Right ventricle myocardium superior (tissue), 1 donor: ENCODE data around the gene MXD3. TPM values are rescaled to one million over a fixed set of nuclear protein-coding genes. Genes with fewer than 3 reads are reported as not detected.

Experiments used
- ATAC-seq: fragments of 200-7000 bp; cut with Tn5 transposase; one replicate; pipeline ENCODE4 v1.9.1; 2020; ENCODE audit warnings: mild to moderate bottlenecking; ENCODE audit not compliant: poor library complexity
- DNase-seq: peaks from one replicate; pipeline ENCODE4 v3.0.0-alpha.2; 2020
- intact Hi-C: fragments of 100-400 bp; cut with DNase I; formaldehyde crosslinking; loops from one replicate; pipeline ENCODE4 v1.11.2; 2022
- total RNA-seq: library from RNA; stranded (reverse); fragmentation: NEBNext Ultra II Directional; extraction: Animal tissue kit (Norgen Biotek cat#: 25700); gene quantifications from one replicate; pipeline ENCODE4 v1.2.1, GENCODE V29; 2021
- donor health status: DM: no; HTN: yes; CAD: no; lungs with severe emphysema.

The MXD3 gene
- total RNA-seq, 1 donor from 2014 or later, result 2.5 TPM

GRCh38 chr5:177329883-177330282 is 18.2 kb upstream of the MXD3 start:
- ATAC-seq (no peak), DNase-seq (no peak)
- intact Hi-C loops, result no loop called here

- ATAC-seq, result no peak
- intact Hi-C loops, result no loop called here
Measured at GRCh38 chr5:177328545-177329231, 17.0 kb upstream of the MXD3 start.

DNA sequence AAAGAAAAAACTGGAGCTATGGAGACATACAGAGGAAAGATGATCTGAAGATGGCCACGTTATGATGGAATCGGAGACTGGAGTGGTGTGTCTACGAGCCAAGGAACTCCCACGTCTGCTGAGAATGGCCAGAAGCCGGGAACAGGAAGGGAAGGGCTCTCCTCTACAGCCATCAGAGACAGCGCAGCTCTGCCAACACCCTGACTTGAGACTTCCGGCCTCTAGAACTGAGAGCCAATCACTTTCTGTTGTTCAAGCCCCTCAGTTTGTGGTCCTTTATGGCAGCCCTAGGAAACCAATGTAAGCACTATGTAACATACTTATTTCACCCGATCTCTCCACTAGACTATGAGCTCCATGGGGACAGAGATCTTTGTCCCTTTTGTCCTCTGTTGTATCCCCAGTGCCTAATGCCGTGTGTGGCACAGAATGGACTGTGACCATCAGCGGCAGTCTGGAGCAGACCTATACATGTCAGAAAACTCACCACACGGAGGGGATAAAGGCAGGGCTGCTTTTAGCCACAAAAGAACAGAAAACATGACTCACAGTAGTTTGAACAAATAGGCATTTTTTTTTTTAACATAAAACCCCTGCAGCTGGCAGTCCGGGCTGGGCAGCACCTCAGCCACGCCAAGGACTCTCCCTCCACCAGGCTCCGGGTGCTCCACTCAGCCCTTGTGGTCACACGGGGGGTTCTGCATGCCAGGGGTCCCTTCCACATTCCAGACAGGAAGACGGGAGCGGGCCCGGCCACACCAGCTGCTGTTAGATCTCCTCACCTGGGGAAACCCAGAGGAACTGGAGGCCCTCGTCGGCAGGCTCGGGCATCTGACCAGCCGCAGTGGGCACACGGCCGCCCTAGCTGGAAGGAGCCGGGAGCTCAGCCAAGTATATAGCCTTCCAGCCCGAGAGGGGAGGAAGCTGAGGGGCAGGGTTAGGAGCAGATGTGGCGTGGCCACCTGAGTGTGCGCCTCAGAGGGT is 16.1 kb upstream of the MXD3 start:
- ATAC-seq, result peak; percentile 72
- peak; percentile 71 for DNase-seq
- intact Hi-C loops, result no loop called here

More at GRCh38 chr5:177328545-177329231, 17.0 kb upstream of the MXD3 start:
- no peak for DNase-seq

DNA sequence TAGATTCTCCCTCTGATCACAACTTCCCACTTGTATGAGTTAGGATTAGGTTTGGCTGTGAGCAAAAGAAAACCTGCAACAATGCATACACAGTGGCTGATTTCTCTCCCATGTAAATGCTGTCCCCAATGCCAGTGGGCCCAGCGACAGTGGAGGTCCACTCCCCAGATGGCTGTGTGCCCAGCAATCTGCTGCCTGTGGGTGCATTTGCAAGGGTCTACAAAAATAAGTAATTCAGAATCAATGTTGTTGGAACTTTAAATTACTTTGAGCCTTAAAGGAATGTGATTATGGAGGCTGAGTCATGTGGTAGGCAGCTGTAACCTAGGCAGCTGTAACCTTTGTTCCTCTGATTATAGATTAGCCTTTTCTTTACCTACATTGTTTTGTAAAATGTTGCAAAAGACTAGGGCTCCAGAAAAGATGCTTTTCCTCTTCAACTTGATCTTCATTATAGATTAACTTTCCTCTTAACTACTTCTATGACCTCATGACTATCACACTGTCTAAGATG is 14.2 kb upstream of the MXD3 start:
- ATAC-seq, result no peak
- no peak for DNase-seq
- intact Hi-C loops, result no loop called here

DNA sequence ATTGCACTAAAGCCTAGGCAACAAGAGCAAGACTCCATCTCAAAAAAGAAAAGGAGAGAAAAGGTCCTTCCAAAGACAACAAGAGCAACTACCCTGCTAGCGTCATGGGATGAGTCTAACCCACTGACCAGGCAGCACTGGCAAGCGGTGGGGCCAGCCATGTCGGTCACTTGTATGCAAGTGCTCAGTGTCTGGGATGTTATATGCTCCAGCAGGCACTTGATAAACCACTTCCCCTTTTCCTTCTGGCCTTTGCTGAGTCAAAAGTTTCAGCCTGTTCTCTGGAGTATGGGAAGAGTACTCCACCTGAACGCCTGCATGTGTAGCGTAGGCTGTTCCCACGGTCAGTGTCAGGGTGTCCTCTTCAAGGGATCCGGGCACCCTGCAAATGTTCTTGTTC is 9.2 kb upstream of the MXD3 start:
- intact Hi-C loops, result no loop called here
- DNase-seq, result no peak
- no peak for ATAC-seq

DNA sequence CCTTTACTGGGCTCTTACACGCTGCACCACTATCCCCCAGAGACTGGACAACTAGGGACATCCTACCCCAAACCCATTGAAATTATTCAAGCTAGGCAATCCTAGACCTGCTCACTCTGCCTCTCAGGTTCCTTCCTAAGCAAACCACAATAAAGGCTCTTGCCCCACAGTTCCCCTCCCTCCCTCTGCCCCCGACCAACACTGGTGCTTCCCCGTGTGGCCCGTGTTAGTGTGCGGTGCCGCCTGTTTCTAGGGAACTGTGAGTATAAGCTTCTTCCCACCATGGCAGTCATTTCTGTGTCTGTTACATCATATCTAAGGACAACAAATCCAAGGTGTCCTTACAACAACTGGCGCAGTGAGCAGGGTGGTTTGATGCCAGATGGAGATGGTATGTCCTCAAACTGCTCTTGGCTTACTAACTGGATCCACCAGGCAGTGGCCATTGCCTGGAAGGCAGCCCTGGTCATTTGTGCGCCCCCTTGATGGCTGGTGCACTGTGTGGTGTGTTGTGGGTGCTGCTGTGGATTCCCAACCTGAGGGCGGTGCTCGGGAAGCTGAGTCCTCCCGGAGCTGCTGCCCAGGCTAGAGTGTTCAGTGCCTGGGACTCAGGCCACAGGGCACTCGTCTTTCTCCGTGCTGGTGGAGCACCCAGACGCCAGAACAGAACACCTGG is 8.4 kb upstream of the MXD3 start:
- DNase-seq (no peak), ATAC-seq (no peak)
- intact Hi-C loops, result no loop called here

DNA sequence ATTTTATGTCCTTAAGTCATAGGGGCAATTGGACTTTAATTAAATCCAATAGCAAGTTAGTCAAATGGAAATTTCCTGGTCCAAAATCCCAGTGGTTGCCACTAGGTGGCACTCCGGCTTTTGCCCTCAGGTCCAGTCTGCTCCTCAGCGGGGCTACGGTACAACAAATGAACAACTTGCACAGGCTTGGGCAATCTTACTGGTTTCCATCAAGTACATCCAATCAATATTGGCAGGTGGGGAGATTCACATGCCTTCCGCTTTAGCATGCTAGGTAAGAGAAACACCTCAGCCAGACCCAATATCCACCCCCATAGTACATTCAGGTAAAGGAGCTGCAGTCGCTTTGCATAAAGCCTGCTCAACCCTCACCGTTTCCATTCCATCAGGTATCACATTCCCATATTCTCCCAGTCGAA is 6.3 kb upstream of the MXD3 start:
- peak; percentile 79 for DNase-seq
- peak; percentile 69 for ATAC-seq
- intact Hi-C loops, result no loop called here

DNA sequence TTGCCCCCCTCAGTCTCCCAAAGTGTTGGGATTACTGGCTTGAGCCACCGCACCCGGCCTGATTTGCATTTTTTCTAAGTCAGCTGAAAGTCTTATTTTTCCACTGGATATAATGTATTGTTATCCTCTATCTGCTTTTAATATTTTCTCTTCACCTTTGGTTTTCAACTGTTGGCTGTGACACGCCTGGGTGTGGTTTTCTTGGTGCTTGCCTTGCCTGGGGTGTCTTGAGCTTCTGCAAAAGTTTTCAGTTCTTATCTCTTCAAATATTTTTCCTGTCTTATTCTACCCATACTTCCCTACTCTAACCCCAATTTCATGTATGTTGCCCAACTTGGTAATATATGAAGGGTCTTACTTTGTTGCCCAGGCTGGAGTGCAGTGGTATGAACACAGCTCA is 4.3 kb upstream of the MXD3 start:
- no peak for ATAC-seq

GRCh38 chr5:177315411-177315810 is 3.7 kb upstream of the MXD3 start:
- intact Hi-C loops, result no loop called here
- DNase-seq (no peak), ATAC-seq (no peak)

More for the DNA sequence above, 4.3 kb upstream of the MXD3 start:
- no peak for DNase-seq
- intact Hi-C loops, result no loop called here

- no peak for DNase-seq
- intact Hi-C loops, result no loop called here
- ATAC-seq, result no peak
Measured at GRCh38 chr5:177314376-177315342, 3.0 kb upstream of the MXD3 start.

DNA sequence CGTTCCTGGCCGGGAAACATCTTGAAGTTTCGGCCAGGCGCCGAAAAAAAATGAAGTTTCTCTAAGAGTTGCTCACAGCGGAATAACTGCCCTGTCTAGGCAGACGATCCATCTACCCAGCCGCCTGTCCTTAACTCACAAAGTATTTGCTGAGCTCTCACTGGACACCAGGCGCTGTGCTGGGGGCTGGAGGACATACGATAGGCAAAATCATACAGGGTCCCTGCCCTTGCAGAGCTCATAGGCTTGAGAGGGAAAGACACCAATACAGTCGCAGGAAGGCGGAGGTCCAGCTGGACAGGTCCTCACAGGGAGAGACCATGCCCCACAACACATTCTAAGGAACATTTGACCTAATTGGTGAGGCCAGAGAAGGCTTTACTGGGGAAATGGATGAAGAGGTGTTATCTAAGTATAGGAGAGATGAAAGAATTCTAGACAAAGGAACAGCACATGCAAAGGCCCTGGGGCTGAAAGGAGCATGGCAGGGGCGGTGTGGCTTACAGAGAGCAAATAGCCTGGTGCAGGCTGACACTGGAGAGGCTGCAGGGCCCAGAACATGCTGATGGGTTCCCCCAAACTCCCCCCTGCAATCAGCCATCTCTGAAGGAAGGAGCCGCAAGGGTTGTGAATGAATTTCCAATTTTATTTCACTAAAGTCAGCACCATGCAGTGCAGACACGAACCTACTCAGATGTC is 2.0 kb upstream of the MXD3 start:
- no peak for ATAC-seq
- intact Hi-C loops, result no loop called here
- DNase-seq, result no peak

DNA sequence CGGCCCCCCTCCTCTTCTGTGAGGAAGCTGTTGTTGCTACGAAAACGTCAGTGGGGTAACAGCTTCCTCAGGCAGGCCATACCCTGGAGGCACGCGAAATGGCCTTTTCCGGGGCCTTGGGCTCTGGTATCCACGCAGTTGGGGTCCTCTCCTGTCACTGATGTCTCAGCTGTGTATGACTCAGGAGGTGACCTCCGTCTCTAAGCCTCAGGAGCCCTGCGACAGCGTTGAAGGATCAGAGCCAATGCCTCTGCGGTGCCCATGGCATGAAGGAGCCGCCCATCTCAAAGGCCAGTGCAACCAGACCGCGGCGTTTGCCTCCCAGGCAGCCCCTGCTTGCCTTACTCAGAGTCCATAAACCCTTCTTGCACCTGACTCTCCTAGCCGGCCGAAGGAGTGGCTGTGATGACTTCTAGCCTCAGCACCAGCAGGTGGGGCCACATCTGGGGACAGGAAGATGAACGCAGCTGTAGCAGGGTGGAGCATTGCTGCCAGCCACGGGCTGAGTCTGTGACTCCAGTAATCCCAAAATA is 1.0 kb upstream of the MXD3 start:
- ATAC-seq (no peak), DNase-seq (no peak)
- intact Hi-C loops, result no loop called here

DNA sequence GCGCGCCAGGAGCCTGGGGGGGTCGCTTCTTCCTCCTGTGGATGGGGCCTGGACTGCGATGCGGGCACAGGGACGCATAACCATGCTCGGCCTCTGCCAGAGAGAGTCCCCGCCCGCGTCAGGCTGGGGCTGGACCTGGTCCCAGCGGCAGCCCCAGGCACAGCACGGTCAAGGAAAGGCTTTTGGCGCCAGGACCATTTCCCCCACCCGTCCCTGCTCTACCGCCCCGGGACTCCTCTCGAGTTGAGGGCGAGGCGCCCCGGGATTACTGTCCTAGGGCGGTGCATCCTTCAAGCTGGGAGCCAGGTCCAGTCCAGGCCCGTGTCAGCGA is 341 bp downstream of the MXD3 start:
- intact Hi-C loops, result no loop called here
- ATAC-seq (peak; percentile 1), DNase-seq (no peak)

- intact Hi-C loops, result no loop called here
- DNase-seq (no peak), ATAC-seq (no peak)
Measured at GRCh38 chr5:177310757-177311391, 824 bp downstream of the MXD3 start.

- no peak for ATAC-seq
- DNase-seq, result no peak
- intact Hi-C loops, result no loop called here
Measured at GRCh38 chr5:177310332-177310731, 1.4 kb downstream of the MXD3 start.

DNA sequence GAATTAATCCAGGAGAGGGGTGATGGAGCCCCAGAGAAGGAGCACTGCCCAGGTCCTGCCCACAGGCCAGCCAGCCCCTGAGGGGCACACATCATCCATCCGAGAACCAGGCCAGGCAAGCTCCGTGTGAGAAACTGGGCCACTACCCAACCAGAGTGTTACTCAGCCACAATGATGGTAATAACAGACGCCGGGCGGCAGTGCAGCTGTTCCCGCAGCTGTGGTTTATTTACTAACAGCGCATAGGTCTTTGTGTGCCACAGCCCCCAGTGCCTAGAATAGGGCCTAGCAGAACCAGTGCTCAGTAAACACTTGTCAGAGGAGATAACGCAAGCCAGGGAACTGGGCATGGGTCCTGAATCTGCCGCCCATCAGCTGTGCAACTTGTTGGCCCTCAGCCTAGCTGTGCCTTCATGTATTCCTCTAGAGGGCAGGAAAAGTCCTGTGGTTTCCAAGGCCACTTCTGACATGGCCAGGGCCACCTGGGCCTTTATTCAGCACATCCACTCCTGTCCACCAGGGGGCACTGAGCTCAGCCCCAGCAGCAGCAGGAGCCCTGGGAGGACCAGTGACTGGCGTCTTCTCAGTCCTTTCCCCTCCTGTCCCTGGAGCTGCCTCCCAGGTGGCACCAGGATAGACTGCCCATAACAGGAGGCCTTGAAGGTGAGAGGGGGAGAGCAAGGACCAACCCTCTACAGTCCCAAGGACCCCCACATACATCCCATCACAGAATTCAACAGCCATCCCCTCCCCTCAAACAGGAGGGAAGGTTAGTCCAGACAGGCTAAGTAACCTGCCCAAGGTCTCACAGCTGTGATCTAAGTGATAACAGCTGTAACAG is 2.1 kb downstream of the MXD3 start:
- peak; percentile 35 for ATAC-seq
- intact Hi-C loops, result no loop called here
- DNase-seq, result peak; percentile 77
